ENCODE data around the gene SDCCAG8.

The SDCCAG8 gene

GRCh38 chr1:243236604-243237252, 19.1 kb upstream of the SDCCAG8 start:
- CTCF ChIA-PET, result no interaction called here

GRCh38 chr1:243244432-243244841, 11.4 kb upstream of the SDCCAG8 start:
- ChIA-PET POLR2A (no interaction called here), CTCF (no interaction called here)
- DNase-seq (ENCODE audit: extremely low spot score), result no peak
- TF ChIP-seq ARNT (IDR thresholded peaks at IDR 0.05), result no peak
- no peak for TF ChIP-seq TARDBP (IDR thresholded peaks at IDR 0.05)
- no peak for TF ChIP-seq NFRKB (IDR thresholded peaks at IDR 0.05)
- TF ChIP-seq SP1 (IDR thresholded peaks at IDR 0.05), result no peak
- no peak for TF ChIP-seq BHLHE40 (IDR thresholded peaks at IDR 0.05; ENCODE audit: borderline replicate concordance)
- TF ChIP-seq FOXA1 (IDR thresholded peaks at IDR 0.05), result no peak
- TF ChIP-seq ELF4 (IDR thresholded peaks at IDR 0.05), result no peak
- TF ChIP-seq SUZ12 (IDR thresholded peaks at IDR 0.05), result no peak
- no peak for TF ChIP-seq FOXM1 (IDR thresholded peaks at IDR 0.05; ENCODE audit: borderline replicate concordance)
- TF ChIP-seq PKNOX1 (IDR thresholded peaks at IDR 0.05), result no peak
- TF ChIP-seq HDGF (IDR thresholded peaks at IDR 0.05; ENCODE audit: borderline replicate concordance), result no peak
- no peak for TF ChIP-seq L3MBTL2 (conservative IDR thresholded peaks at IDR 0.05)
- no peak for TF ChIP-seq LEF1 (IDR thresholded peaks at IDR 0.05; ENCODE audit: borderline replicate concordance)

More at GRCh38 chr1:243236604-243237252, 19.1 kb upstream of the SDCCAG8 start:
- POLR2A ChIA-PET, result interaction anchor here (1.1 kb wide), 1 partner anchor 19 kb away, joined by 3 read pairs; the partner anchor contains the start of genes CEP170 and SDCCAG8
- DNase-seq (ENCODE audit: extremely low spot score), result no peak
- TF ChIP-seq NFRKB (IDR thresholded peaks at IDR 0.05), result no peak
- no peak for TF ChIP-seq BHLHE40 (IDR thresholded peaks at IDR 0.05; ENCODE audit: borderline replicate concordance)
- no peak for TF ChIP-seq LEF1 (IDR thresholded peaks at IDR 0.05; ENCODE audit: borderline replicate concordance)
- TF ChIP-seq ARNT (IDR thresholded peaks at IDR 0.05), result no peak
- TF ChIP-seq FOXA1 (IDR thresholded peaks at IDR 0.05), result no peak
- no peak for TF ChIP-seq ELF4 (IDR thresholded peaks at IDR 0.05)
- TF ChIP-seq HDGF (IDR thresholded peaks at IDR 0.05; ENCODE audit: borderline replicate concordance), result no peak
- TF ChIP-seq CTBP1 (IDR thresholded peaks at IDR 0.05; ENCODE audit: borderline replicate concordance), result no peak
- TF ChIP-seq FOXM1 (IDR thresholded peaks at IDR 0.05; ENCODE audit: borderline replicate concordance), result no peak
- TF ChIP-seq SUZ12 (IDR thresholded peaks at IDR 0.05), result no peak
- TF ChIP-seq L3MBTL2 (conservative IDR thresholded peaks at IDR 0.05), result no peak
- no peak for TF ChIP-seq FOXK2 (IDR thresholded peaks at IDR 0.05)
- no peak for TF ChIP-seq SP1 (IDR thresholded peaks at IDR 0.05)
- TF ChIP-seq ZNF384 (IDR thresholded peaks at IDR 0.05), result no peak
- no peak for TF ChIP-seq PKNOX1 (IDR thresholded peaks at IDR 0.05)
- TF ChIP-seq TARDBP (IDR thresholded peaks at IDR 0.05), result no peak

DNA sequence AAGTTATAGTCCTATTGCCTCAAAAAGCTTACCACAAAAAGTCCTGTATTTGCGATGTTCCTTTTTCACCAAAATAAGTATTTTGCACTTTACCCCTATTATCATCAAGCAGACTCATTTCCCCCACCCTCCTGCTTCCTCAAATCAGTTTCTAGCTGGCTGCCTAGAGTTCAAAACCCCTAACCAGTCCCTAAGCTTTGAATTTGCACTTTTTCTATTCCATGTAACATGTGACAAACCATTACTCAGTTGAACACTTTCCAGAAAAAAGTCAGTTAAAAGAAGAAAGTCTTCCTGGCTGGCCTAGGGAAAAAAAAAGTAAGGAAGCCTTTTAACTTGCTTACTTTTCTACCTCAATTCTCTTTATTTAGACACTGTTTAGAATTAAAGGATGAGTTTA, 8.9 kb upstream of the SDCCAG8 start:
- TF ChIP-seq PKNOX1 (IDR thresholded peaks at IDR 0.05) (no peak), ZNF384 (IDR thresholded peaks at IDR 0.05) (no peak), ARNT (IDR thresholded peaks at IDR 0.05) (no peak), HDGF (IDR thresholded peaks at IDR 0.05; ENCODE audit: borderline replicate concordance) (no peak), NFRKB (IDR thresholded peaks at IDR 0.05) (no peak), SP1 (IDR thresholded peaks at IDR 0.05) (no peak), FOXM1 (IDR thresholded peaks at IDR 0.05; ENCODE audit: borderline replicate concordance) (no peak), FOXA1 (IDR thresholded peaks at IDR 0.05) (no peak), ELF4 (IDR thresholded peaks at IDR 0.05) (no peak), SUZ12 (IDR thresholded peaks at IDR 0.05) (no peak), L3MBTL2 (conservative IDR thresholded peaks at IDR 0.05) (no peak), LEF1 (IDR thresholded peaks at IDR 0.05; ENCODE audit: borderline replicate concordance) (no peak), CTBP1 (IDR thresholded peaks at IDR 0.05; ENCODE audit: borderline replicate concordance) (no peak), FOXK2 (IDR thresholded peaks at IDR 0.05) (no peak), TARDBP (IDR thresholded peaks at IDR 0.05) (no peak), BHLHE40 (IDR thresholded peaks at IDR 0.05; ENCODE audit: borderline replicate concordance) (no peak)
- no peak for DNase-seq (ENCODE audit: extremely low spot score)
- ChIA-PET POLR2A (no interaction called here), CTCF (no interaction called here)

DNA sequence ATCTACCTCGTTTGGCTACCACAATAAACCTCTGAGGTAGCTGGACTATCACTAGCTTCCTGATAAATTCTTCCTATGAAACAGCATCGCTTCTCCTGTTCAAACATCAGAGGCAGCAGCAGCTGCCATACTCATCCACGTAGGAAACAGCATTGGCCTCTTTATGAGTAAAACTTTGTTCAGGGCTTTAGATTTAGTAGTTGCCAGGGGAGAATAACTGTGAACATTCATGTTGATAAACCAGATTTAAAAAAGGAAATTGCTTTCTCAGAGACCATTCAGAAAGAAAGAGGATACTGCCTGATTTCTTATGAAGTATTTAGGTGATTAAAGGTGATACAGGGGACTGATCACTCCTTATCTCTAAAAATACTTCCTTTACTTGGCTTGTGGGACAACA, 7.9 kb upstream of the SDCCAG8 start:
- TF ChIP-seq FOXA1 (IDR thresholded peaks at IDR 0.05), result no peak
- no peak for TF ChIP-seq SP1 (IDR thresholded peaks at IDR 0.05)
- no peak for TF ChIP-seq LEF1 (IDR thresholded peaks at IDR 0.05; ENCODE audit: borderline replicate concordance)
- TF ChIP-seq FOXK2 (IDR thresholded peaks at IDR 0.05), result no peak
- TF ChIP-seq CTBP1 (IDR thresholded peaks at IDR 0.05; ENCODE audit: borderline replicate concordance), result no peak
- TF ChIP-seq ELF4 (IDR thresholded peaks at IDR 0.05), result no peak
- TF ChIP-seq NFRKB (IDR thresholded peaks at IDR 0.05), result no peak
- no peak for TF ChIP-seq HDGF (IDR thresholded peaks at IDR 0.05; ENCODE audit: borderline replicate concordance)
- no peak for TF ChIP-seq ARNT (IDR thresholded peaks at IDR 0.05)
- ChIA-PET CTCF (no interaction called here), POLR2A (no interaction called here)
- DNase-seq (ENCODE audit: extremely low spot score), result no peak

GRCh38 chr1:243249214-243249613, 6.6 kb upstream of the SDCCAG8 start:
- ChIA-PET CTCF (no interaction called here), POLR2A (interaction anchor here (1.1 kb wide), 1 partner anchor 33 kb away, joined by 3 read pairs; no protein-coding TSS in a partner anchor)
- TF ChIP-seq FOXK2 (IDR thresholded peaks at IDR 0.05) (no peak), CTBP1 (IDR thresholded peaks at IDR 0.05; ENCODE audit: borderline replicate concordance) (no peak), FOXM1 (IDR thresholded peaks at IDR 0.05; ENCODE audit: borderline replicate concordance) (no peak), LEF1 (IDR thresholded peaks at IDR 0.05; ENCODE audit: borderline replicate concordance) (no peak), TARDBP (IDR thresholded peaks at IDR 0.05) (no peak), FOXA1 (IDR thresholded peaks at IDR 0.05) (no peak), NFRKB (IDR thresholded peaks at IDR 0.05) (no peak), SUZ12 (IDR thresholded peaks at IDR 0.05) (no peak), ZNF384 (IDR thresholded peaks at IDR 0.05) (no peak), SP1 (IDR thresholded peaks at IDR 0.05) (no peak), BHLHE40 (IDR thresholded peaks at IDR 0.05; ENCODE audit: borderline replicate concordance) (no peak), L3MBTL2 (conservative IDR thresholded peaks at IDR 0.05) (no peak), ELF4 (IDR thresholded peaks at IDR 0.05) (no peak), HDGF (IDR thresholded peaks at IDR 0.05; ENCODE audit: borderline replicate concordance) (no peak), ARNT (IDR thresholded peaks at IDR 0.05) (no peak), PKNOX1 (IDR thresholded peaks at IDR 0.05) (no peak)
- DNase-seq (ENCODE audit: extremely low spot score), result no peak
